ENCODE data around the gene PTPRM.

The PTPRM gene

DNA sequence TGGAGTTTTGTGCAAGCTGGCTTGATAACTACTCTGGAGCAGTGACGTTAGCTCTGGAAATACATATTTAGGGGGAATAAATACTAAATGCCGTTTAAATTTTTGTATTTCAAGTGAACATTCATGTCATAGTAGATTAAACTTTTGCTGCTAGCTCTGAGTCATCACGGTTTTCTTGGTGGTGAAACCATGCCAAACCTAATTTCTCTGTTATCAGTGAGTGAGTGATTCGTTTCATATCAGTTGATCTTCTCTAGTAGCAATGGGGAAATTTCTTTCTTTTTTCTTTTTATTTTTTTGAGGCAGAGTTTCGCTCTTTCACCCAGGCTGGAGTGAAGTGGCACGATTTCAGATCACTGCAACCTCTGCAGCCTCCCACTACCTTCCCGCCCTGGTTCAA, 211.1 kb downstream of the PTPRM start:
- Histone ChIP-seq H3K27ac (ENCODE audit: low read depth, low read length) (no peak overlapping the region), H3F3A (ENCODE audit: insufficient read depth) (no peaks in the 10 kb centered on the region), H2AFZ (ENCODE audit: low read depth, low read length, severe bottlenecking) (no peak overlapping the region), H3K4me2 (ENCODE audit: low read depth, low read length, poor library complexity, severe bottlenecking) (no peak overlapping the region), H3K9ac (ENCODE audit: low read length) (no peak overlapping the region), H4K20me1 (ENCODE audit: low read depth, low read length) (no peaks in the 10 kb centered on the region), H3K79me2 (ENCODE audit: insufficient read depth, low read length) (no peaks in the 10 kb centered on the region), H3K36me3 (ENCODE audit: low read length) (no peaks in the 10 kb centered on the region), H3K9me2 (replicated peaks; ENCODE audit: insufficient read depth, low read length) (no peaks in the 10 kb centered on the region), H3K9me3 (ENCODE audit: insufficient read depth, low read length) (no peaks in the 10 kb centered on the region), H3K4me3 (ENCODE audit: insufficient read depth, low read length, poor library complexity, severe bottlenecking) (no peak overlapping the region), H3K27me3 (ENCODE audit: low read length) (no peaks in the 10 kb centered on the region)
- TF ChIP-seq, protein P1, sequence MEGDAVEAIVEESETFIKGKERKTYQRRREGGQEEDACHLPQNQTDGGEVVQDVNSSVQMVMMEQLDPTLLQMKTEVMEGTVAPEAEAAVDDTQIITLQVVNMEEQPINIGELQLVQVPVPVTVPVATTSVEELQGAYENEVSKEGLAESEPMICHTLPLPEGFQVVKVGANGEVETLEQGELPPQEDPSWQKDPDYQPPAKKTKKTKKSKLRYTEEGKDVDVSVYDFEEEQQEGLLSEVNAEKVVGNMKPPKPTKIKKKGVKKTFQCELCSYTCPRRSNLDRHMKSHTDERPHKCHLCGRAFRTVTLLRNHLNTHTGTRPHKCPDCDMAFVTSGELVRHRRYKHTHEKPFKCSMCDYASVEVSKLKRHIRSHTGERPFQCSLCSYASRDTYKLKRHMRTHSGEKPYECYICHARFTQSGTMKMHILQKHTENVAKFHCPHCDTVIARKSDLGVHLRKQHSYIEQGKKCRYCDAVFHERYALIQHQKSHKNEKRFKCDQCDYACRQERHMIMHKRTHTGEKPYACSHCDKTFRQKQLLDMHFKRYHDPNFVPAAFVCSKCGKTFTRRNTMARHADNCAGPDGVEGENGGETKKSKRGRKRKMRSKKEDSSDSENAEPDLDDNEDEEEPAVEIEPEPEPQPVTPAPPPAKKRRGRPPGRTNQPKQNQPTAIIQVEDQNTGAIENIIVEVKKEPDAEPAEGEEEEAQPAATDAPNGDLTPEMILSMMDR (IDR thresholded peaks at IDR 0.05; ENCODE audit: insufficient read depth, low read length, poor library complexity, severe bottlenecking): no peak
- no peak for TF ChIP-seq EZH2phosphoT487 (conservative IDR thresholded peaks at IDR 0.05; ENCODE audit: low read length)

DNA sequence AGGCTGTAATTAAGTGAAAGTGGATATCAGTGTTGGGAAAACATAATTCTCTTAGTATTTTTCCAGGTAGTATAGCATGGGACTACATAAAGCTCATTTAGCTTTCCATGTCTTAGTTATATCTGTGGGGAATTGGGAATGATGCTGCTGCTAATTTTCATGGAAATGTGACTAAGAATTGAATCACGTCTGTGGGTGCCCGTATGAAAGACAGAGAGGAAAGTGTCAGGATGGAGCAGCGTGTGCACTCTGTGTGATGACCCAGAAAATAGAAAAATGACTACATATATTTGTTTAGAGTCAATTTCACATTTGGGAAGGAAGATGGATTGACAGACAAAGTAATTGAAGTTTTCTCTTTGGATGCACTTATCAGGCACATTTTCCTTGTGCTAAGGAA, 212.1 kb downstream of the PTPRM start:
- Histone ChIP-seq H3K9ac (ENCODE audit: low read length) (no peak overlapping the region), H3K9me3 (ENCODE audit: insufficient read depth, low read length) (no peaks in the 10 kb centered on the region), H3K9me2 (replicated peaks; ENCODE audit: insufficient read depth, low read length) (no peaks in the 10 kb centered on the region), H3K27ac (ENCODE audit: low read depth, low read length) (no peak overlapping the region), H3F3A (ENCODE audit: insufficient read depth) (no peaks in the 10 kb centered on the region), H4K20me1 (ENCODE audit: low read depth, low read length) (no peaks in the 10 kb centered on the region), H2AFZ (ENCODE audit: low read depth, low read length, severe bottlenecking) (no peak overlapping the region), H3K4me2 (ENCODE audit: low read depth, low read length, poor library complexity, severe bottlenecking) (no peak overlapping the region), H3K27me3 (ENCODE audit: low read length) (no peaks in the 10 kb centered on the region), H3K4me3 (ENCODE audit: insufficient read depth, low read length, poor library complexity, severe bottlenecking) (no peak overlapping the region), H3K36me3 (ENCODE audit: low read length) (no peaks in the 10 kb centered on the region), H3K79me2 (ENCODE audit: insufficient read depth, low read length) (no peaks in the 10 kb centered on the region)
- TF ChIP-seq, protein P1 (IDR thresholded peaks at IDR 0.05; ENCODE audit: insufficient read depth, low read length, poor library complexity, severe bottlenecking): no peak
- TF ChIP-seq EZH2phosphoT487 (conservative IDR thresholded peaks at IDR 0.05; ENCODE audit: low read length): no peak

DNA sequence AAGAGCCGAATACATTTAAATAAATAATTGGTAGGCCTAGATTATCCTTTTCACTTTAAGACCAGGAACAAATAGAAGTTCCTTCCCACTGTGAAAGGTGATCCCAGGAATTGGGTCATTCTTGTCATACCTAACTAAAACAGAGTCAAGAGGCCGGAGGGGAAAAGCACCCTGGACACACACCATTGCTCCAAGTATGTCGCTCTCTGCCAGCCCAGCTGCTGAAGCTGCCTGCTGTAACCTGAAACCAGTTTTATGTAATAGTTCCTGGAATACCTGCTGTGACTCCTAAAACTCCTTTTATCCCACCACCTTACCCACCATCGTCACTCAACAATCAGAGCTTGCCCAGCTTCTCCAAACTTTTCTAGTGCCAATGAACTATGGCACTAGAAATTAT, 217.1 kb downstream of the PTPRM start:
- Histone ChIP-seq H3K4me3 (ENCODE audit: insufficient read depth, low read length, poor library complexity, severe bottlenecking) (no peak overlapping the region), H3K9me2 (replicated peaks; ENCODE audit: insufficient read depth, low read length) (no peaks in the 10 kb centered on the region), H3F3A (ENCODE audit: insufficient read depth) (no peaks in the 10 kb centered on the region), H4K20me1 (ENCODE audit: low read depth, low read length) (no peaks in the 10 kb centered on the region), H3K36me3 (ENCODE audit: low read length) (no peaks in the 10 kb centered on the region), H3K4me2 (ENCODE audit: low read depth, low read length, poor library complexity, severe bottlenecking) (no peak overlapping the region), H3K9me3 (ENCODE audit: insufficient read depth, low read length) (no peaks in the 10 kb centered on the region), H3K27ac (ENCODE audit: low read depth, low read length) (no peak overlapping the region), H2AFZ (ENCODE audit: low read depth, low read length, severe bottlenecking) (no peak overlapping the region), H3K9ac (ENCODE audit: low read length) (no peak overlapping the region), H3K79me2 (ENCODE audit: insufficient read depth, low read length) (no peaks in the 10 kb centered on the region), H3K27me3 (ENCODE audit: low read length) (no peaks in the 10 kb centered on the region)
- TF ChIP-seq, protein P1 (IDR thresholded peaks at IDR 0.05; ENCODE audit: insufficient read depth, low read length, poor library complexity, severe bottlenecking): no peak
- no peak for TF ChIP-seq EZH2phosphoT487 (conservative IDR thresholded peaks at IDR 0.05; ENCODE audit: low read length)

Data from SU-DHL-6 (cell line).